HepG2 (cell line): ENCODE measurements around the gene BMPER. TPM values are rescaled to one million over a fixed set of nuclear protein-coding genes. Genes with fewer than 3 reads are reported as not detected.

Experiments
- ADNP ChIP-seq: sonication (generic); formaldehyde crosslinking; IDR thresholded peaks from 2 replicates; pipeline ENCODE4 v1.4.0; 2020; ENCODE audit warnings: missing genetic modification reagents
- AHR ChIP-seq: IDR thresholded peaks from 2 replicates; pipeline ENCODE4 v1.6.1; 2018; ENCODE audit warnings: missing genetic modification reagents, missing compliant biosample characterization
- FOSL2 ChIP-seq: sonication (generic); formaldehyde crosslinking; IDR thresholded peaks from 2 replicates; pipeline ENCODE4 v1.4.0; 2020; ENCODE audit warnings: missing genetic modification reagents
- FOXA1 ChIP-seq, 2 experiments: fragments of 450-650 bp in 1 of 2; sonication (generic) in 1 of 2; formaldehyde crosslinking in 1 of 2; IDR thresholded peaks; 2 replicates each; pipeline versions ENCODE4 v1.4.0 to v1.6.1; 2016 to 2020; ENCODE audit warnings: missing genetic modification reagents in 1 of 2
- HNRNPK ChIP-seq: fragments of 200-400 bp; formaldehyde crosslinking; IDR thresholded peaks from 2 replicates; pipeline ENCODE4 v1.6.1; 2018; ENCODE audit warnings: low read length, low read depth, moderate library complexity, mild to moderate bottlenecking; ENCODE audit not compliant: poor library complexity, severe bottlenecking
- IRF1 ChIP-seq: sonication (generic); formaldehyde crosslinking; IDR thresholded peaks from 2 replicates; pipeline ENCODE4 v1.4.0; 2020; ENCODE audit warnings: low read depth, mild to moderate bottlenecking, missing genetic modification reagents
- MAFF ChIP-seq: IDR thresholded peaks from 2 replicates; pipeline ENCODE4 v1.6.1; 2011; ENCODE audit warnings: low read depth, low read length, improper control_type of control experiment
- MAX ChIP-seq: IDR thresholded peaks from 2 replicates; pipeline ENCODE4 v1.6.1; 2012; ENCODE audit warnings: inconsistent platforms
- NCOA2 ChIP-seq: sonication (generic); formaldehyde crosslinking; IDR thresholded peaks from 2 replicates; pipeline ENCODE4 v1.8.0; 2022; ENCODE audit warnings: inconsistent platforms
- SIN3B ChIP-seq: fragments of 150-350 bp; IDR thresholded peaks from 2 replicates; pipeline ENCODE4 v1.6.1; 2014; ENCODE audit warnings: low read length
- TBX3 ChIP-seq: fragments of 450-650 bp; IDR thresholded peaks from 2 replicates; pipeline ENCODE4 v1.6.1; 2017; ENCODE audit warnings: antibody characterized with exemption, mild to moderate bottlenecking, inconsistent platforms, borderline replicate concordance
- ZNF251 ChIP-seq: sonication (generic); formaldehyde crosslinking; IDR thresholded peaks from 2 replicates; pipeline ENCODE4 v1.9.0; 2021; ENCODE audit warnings: mild to moderate bottlenecking, missing genetic modification reagents
- ZNF703 ChIP-seq: sonication (generic); formaldehyde crosslinking; IDR thresholded peaks from 2 replicates; pipeline ENCODE4 v1.5.1; 2020; ENCODE audit warnings: missing genetic modification reagents, mild to moderate bottlenecking, moderate library complexity, borderline replicate concordance
- polyA plus RNA-seq, 8 experiments: library from polyadenylated mRNA; depleted of rRNA in 3 of 8; stranded (reverse) in 7 of 8; unstranded in 1 of 8; fragments of >200 nt; fragmentation: Illumina TruSeq in 4 of 8; extraction: Trizol in 4 of 8; gene quantifications; 2 replicates each; pipeline versions ENCODE4 v1.2.1 to v1.2.3, GENCODE V29; 2011 to 2016; ENCODE audit warnings: low read depth in 4 of 8, missing spikeins in 1 of 8, mixed read lengths in 1 of 8; ENCODE audit not compliant: insufficient read depth in 1 of 8
- total RNA-seq, 5 experiments: library from RNA; depleted of rRNA; stranded (reverse); fragments of >200 nt; fragmentation: Illumina TruSeq; extraction: Trizol; gene quantifications; 2 replicates each; pipeline ENCODE4 v1.2.3, GENCODE V29; 2016; ENCODE audit warnings: low read depth in 1 of 5
- TF ChIP-seq, protein P1 (sequence below): sonication (generic); formaldehyde crosslinking; IDR thresholded peaks from 2 replicates; pipeline ENCODE4 v1.4.0; 2020; ENCODE audit warnings: missing genetic modification reagents
- TF ChIP-seq, protein P2 (sequence below): sonication (generic); formaldehyde crosslinking; IDR thresholded peaks from 2 replicates; pipeline ENCODE4 v1.5.1; 2020; ENCODE audit warnings: missing genetic modification reagents, mild to moderate bottlenecking, borderline replicate concordance
- TF ChIP-seq, protein P3 (sequence below): sonication (generic); formaldehyde crosslinking; conservative IDR thresholded peaks from 2 replicates; pipeline ENCODE4 v1.4.0; 2020; ENCODE audit warnings: mild to moderate bottlenecking, missing genetic modification reagents, moderate library complexity
- TF ChIP-seq, protein P4 (sequence below): sonication (generic); formaldehyde crosslinking; IDR thresholded peaks from 2 replicates; pipeline ENCODE4 v1.5.0; 2020; ENCODE audit warnings: mild to moderate bottlenecking, missing genetic modification reagents

BMPER gene
- total and polyA plus RNA-seq, 2 of the 13 experiments (the other 11 are each of a cell fraction or from before 2014, with no cell fraction given), result not detected

GRCh38 chr7:34036051-34036920, 130.9 kb downstream of the BMPER start (continued):
- peak; percentile 86 for TF ChIP-seq FOSL2 (CRISPR knock-in tag)
- TF ChIP-seq FOXA1 (IDR thresholded peaks at IDR 0.05), result no peak
- TF ChIP-seq FOXA1 (CRISPR knock-in tag; IDR thresholded peaks at IDR 0.05), result 0 out of 2 replicates have a peak, but pooled peaks have one; percentile 6
- peak; percentile 69 for TF ChIP-seq NCOA2 (CRISPR knock-in tag)
- TF ChIP-seq MAX, result peak; percentile 43; the same call in 1 of the 2 replicates
- TF ChIP-seq AHR (CRISPR knock-in tag), result no peak
- TF ChIP-seq HNRNPK, result no peak
- peak; percentile 71 for TF ChIP-seq MAFF
- TF ChIP-seq, protein P1, sequence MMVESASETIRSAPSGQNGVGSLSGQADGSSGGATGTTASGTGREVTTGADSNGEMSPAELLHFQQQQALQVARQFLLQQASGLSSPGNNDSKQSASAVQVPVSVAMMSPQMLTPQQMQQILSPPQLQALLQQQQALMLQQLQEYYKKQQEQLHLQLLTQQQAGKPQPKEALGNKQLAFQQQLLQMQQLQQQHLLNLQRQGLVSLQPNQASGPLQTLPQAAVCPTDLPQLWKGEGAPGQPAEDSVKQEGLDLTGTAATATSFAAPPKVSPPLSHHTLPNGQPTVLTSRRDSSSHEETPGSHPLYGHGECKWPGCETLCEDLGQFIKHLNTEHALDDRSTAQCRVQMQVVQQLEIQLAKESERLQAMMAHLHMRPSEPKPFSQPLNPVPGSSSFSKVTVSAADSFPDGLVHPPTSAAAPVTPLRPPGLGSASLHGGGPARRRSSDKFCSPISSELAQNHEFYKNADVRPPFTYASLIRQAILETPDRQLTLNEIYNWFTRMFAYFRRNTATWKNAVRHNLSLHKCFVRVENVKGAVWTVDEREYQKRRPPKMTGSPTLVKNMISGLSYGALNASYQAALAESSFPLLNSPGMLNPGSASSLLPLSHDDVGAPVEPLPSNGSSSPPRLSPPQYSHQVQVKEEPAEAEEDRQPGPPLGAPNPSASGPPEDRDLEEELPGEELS (CRISPR knock-in tag), result peak; percentile 87
- TF ChIP-seq, protein P2, sequence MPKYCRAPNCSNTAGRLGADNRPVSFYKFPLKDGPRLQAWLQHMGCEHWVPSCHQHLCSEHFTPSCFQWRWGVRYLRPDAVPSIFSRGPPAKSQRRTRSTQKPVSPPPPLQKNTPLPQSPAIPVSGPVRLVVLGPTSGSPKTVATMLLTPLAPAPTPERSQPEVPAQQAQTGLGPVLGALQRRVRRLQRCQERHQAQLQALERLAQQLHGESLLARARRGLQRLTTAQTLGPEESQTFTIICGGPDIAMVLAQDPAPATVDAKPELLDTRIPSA, result no peak
- no peak for TF ChIP-seq SIN3B
- peak; percentile 79; the same call in 1 of the 2 replicates for TF ChIP-seq TBX3
- TF ChIP-seq, protein P3, sequence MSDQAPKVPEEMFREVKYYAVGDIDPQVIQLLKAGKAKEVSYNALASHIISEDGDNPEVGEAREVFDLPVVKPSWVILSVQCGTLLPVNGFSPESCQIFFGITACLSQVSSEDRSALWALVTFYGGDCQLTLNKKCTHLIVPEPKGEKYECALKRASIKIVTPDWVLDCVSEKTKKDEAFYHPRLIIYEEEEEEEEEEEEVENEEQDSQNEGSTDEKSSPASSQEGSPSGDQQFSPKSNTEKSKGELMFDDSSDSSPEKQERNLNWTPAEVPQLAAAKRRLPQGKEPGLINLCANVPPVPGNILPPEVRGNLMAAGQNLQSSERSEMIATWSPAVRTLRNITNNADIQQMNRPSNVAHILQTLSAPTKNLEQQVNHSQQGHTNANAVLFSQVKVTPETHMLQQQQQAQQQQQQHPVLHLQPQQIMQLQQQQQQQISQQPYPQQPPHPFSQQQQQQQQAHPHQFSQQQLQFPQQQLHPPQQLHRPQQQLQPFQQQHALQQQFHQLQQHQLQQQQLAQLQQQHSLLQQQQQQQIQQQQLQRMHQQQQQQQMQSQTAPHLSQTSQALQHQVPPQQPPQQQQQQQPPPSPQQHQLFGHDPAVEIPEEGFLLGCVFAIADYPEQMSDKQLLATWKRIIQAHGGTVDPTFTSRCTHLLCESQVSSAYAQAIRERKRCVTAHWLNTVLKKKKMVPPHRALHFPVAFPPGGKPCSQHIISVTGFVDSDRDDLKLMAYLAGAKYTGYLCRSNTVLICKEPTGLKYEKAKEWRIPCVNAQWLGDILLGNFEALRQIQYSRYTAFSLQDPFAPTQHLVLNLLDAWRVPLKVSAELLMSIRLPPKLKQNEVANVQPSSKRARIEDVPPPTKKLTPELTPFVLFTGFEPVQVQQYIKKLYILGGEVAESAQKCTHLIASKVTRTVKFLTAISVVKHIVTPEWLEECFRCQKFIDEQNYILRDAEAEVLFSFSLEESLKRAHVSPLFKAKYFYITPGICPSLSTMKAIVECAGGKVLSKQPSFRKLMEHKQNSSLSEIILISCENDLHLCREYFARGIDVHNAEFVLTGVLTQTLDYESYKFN (CRISPR knock-in tag), result peak; percentile 77
- no peak for TF ChIP-seq ZNF251 (CRISPR knock-in tag)
- TF ChIP-seq ADNP, result no peak
- TF ChIP-seq, protein P4, sequence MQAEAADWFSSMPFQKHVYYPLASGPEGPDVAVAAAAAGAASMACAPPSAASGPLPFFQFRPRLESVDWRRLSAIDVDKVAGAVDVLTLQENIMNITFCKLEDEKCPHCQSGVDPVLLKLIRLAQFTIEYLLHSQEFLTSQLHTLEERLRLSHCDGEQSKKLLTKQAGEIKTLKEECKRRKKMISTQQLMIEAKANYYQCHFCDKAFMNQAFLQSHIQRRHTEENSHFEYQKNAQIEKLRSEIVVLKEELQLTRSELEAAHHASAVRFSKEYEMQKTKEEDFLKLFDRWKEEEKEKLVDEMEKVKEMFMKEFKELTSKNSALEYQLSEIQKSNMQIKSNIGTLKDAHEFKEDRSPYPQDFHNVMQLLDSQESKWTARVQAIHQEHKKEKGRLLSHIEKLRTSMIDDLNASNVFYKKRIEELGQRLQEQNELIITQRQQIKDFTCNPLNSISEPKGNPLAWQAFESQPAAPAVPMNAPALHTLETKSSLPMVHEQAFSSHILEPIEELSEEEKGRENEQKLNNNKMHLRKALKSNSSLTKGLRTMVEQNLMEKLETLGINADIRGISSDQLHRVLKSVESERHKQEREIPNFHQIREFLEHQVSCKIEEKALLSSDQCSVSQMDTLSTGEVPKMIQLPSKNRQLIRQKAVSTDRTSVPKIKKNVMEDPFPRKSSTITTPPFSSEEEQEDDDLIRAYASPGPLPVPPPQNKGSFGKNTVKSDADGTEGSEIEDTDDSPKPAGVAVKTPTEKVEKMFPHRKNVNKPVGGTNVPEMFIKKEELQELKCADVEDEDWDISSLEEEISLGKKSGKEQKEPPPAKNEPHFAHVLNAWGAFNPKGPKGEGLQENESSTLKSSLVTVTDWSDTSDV (CRISPR knock-in tag), result no peak
- peak; percentile 44; the same call in 1 of the 2 replicates for TF ChIP-seq ZNF703 (CRISPR knock-in tag)
- TF ChIP-seq IRF1 (CRISPR knock-in tag), result no peak
